GM12891 (cell line): Measurements from ENCODE around the gene ADCY1.

ENCODE experiments used
- POLR2A ChIP-seq: IDR thresholded peaks from 2 replicates; pipeline ENCODE4 v1.6.1; 2011; ENCODE audit warnings: low read depth, low read length, control low read depth
- POLR2AphosphoS5 ChIP-seq: IDR thresholded peaks from 2 replicates; pipeline ENCODE4 v1.6.1; 2011; ENCODE audit warnings: low read depth, low read length, control low read depth
- SPI1 ChIP-seq: IDR thresholded peaks from 2 replicates; pipeline ENCODE4 v1.6.1; 2011; ENCODE audit warnings: low read depth, low read length, control low read depth
- TAF1 ChIP-seq: IDR thresholded peaks from 2 replicates; pipeline ENCODE4 v1.6.1; 2011; ENCODE audit warnings: low read depth, low read length, control low read depth

DNA sequence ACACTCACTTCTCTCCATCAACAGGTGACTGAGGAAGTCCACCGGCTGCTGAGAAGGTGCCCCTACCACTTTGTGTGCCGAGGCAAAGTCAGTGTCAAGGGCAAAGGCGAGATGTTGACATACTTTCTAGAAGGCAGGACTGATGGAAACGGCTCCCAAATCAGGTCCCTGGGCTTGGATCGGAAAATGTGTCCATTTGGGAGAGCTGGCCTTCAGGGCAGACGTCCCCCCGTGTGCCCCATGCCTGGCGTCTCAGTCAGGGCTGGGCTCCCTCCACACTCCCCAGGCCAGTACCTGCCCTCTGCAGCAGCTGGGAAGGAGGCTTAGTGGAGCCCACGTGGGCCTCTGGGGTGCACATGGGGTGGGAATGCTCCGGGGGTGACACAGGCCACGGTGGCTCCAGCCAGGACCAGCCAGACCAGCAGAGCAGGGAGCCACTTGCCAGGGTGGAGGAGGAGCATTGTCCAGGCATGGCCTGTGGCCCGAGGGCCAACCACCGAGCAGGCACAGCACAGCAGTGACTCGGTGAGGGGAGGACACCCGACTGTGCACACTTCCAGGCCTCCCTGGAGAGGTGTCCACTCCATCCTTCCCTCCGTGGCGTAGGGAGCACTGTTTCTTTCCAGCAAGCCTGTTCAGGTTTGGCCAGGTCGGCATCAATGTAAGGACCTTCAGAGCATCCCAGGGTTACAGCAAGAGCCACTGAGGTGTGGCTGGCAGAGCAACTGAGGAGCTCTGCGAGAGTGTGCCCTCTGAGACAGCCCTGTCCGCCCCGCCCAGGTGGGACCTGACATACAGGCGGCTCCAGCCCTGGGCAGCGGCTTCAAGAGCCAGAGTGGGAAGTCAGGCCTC is 139.7 kb downstream of the ADCY1 start:
- TF ChIP-seq POLR2AphosphoS5 (no peak), TAF1 (no peak), POLR2A (no peak), SPI1 (no peak)
